Fibroblast of peridontal ligament (primary cell): ENCODE data around the gene L1CAM.

Source experiments
- DNase-seq: peaks from one replicate; pipeline ENCODE4 v3.0.0-alpha.2; 2010; ENCODE audit errors: extremely low read depth

Gene L1CAM

GRCh38 chrX:153864561-153865320 lies 21.2 kb downstream of the L1CAM start:
- DNase-seq: no peak

GRCh38 chrX:153864101-153864500 lies 21.9 kb downstream of the L1CAM start:
- DNase-seq: no peak

- no peak for DNase-seq
Measured at GRCh38 chrX:153863251-153863991, 22.6 kb downstream of the L1CAM start.

- no peak for DNase-seq
Measured at GRCh38 chrX:153862369-153863250, 23.4 kb downstream of the L1CAM start.

- DNase-seq: no peak
Measured at GRCh38 chrX:153861733-153862310, 24.2 kb downstream of the L1CAM start.

GRCh38 chrX:153861151-153861550 lies 24.8 kb downstream of the L1CAM start:
- no peak for DNase-seq

GRCh38 chrX:153857348-153857903 lies 28.5 kb downstream of the L1CAM start:
- DNase-seq: no peak

GRCh38 chrX:153854702-153855101 lies 31.3 kb downstream of the L1CAM start:
- no peak for DNase-seq

- DNase-seq: no peak
Measured at GRCh38 chrX:153853902-153854267, 32.1 kb downstream of the L1CAM start.

GRCh38 chrX:153853180-153853901 lies 32.6 kb downstream of the L1CAM start:
- DNase-seq: no peak

- DNase-seq: no peak
Measured at GRCh38 chrX:153851981-153852380, 34.0 kb downstream of the L1CAM start.

- DNase-seq: no peak
Measured at GRCh38 chrX:153848325-153848724, 37.6 kb downstream of the L1CAM start.

- no peak for DNase-seq
Measured at GRCh38 chrX:153845842-153846241, 40.1 kb downstream of the L1CAM start.

- DNase-seq: no peak
Measured at GRCh38 chrX:153845195-153845594, 40.8 kb downstream of the L1CAM start.

- no peak for DNase-seq
Measured at GRCh38 chrX:153844509-153845082, 41.4 kb downstream of the L1CAM start.

GRCh38 chrX:153836921-153837320 lies 49.1 kb downstream of the L1CAM start:
- DNase-seq: no peak

- no peak for DNase-seq
Measured at GRCh38 chrX:153832728-153833127, 53.2 kb downstream of the L1CAM start.

- DNase-seq: no peak
Measured at GRCh38 chrX:153831429-153832150, 54.4 kb downstream of the L1CAM start.

- DNase-seq: no peak
Measured at GRCh38 chrX:153830640-153831428, 55.1 kb downstream of the L1CAM start.
